ENCODE data around the gene RGMA.

- TF ChIP-seq CBFB (IDR thresholded peaks at IDR 0.05; ENCODE audit: low read depth): no peak
- TF ChIP-seq ZNF24 (IDR thresholded peaks at IDR 0.05): no peak
- TF ChIP-seq POLR2A (IDR thresholded peaks at IDR 0.05; ENCODE audit: low read depth, low read length): no peak
- TF ChIP-seq TAF1 (IDR thresholded peaks at IDR 0.05; ENCODE audit: borderline replicate concordance, low read depth, low read length): no peak
- TF ChIP-seq TARDBP (IDR thresholded peaks at IDR 0.05; ENCODE audit: borderline replicate concordance): no peak
- TF ChIP-seq BACH1 (IDR thresholded peaks at IDR 0.05; ENCODE audit: borderline replicate concordance): no peak
- TF ChIP-seq CTCF (IDR thresholded peaks at IDR 0.05 in 2 of 3, conservative IDR thresholded peaks at IDR 0.05 in 1 of 3; ENCODE audit: control insufficient read depth in 2 of 3, extremely low read depth in 1 of 3, insufficient read depth in 1 of 3, low read depth in 3 of 3, low read length in 3 of 3): no peak
- TF ChIP-seq ZBTB33 (IDR thresholded peaks at IDR 0.05): no peak
Observed at GRCh38 chr15:93046120-93046519, 42.9 kb downstream of the RGMA start.

Measured in GM12878 (cell line).